NCI-H510A (cell line): ENCODE measurements around the gene CNTFR.

Experiments
- DNase-seq: peaks from one replicate; lab custom pipeline; 2025; lab: John Stamatoyannopoulos, UW

The CNTFR gene

DNA sequence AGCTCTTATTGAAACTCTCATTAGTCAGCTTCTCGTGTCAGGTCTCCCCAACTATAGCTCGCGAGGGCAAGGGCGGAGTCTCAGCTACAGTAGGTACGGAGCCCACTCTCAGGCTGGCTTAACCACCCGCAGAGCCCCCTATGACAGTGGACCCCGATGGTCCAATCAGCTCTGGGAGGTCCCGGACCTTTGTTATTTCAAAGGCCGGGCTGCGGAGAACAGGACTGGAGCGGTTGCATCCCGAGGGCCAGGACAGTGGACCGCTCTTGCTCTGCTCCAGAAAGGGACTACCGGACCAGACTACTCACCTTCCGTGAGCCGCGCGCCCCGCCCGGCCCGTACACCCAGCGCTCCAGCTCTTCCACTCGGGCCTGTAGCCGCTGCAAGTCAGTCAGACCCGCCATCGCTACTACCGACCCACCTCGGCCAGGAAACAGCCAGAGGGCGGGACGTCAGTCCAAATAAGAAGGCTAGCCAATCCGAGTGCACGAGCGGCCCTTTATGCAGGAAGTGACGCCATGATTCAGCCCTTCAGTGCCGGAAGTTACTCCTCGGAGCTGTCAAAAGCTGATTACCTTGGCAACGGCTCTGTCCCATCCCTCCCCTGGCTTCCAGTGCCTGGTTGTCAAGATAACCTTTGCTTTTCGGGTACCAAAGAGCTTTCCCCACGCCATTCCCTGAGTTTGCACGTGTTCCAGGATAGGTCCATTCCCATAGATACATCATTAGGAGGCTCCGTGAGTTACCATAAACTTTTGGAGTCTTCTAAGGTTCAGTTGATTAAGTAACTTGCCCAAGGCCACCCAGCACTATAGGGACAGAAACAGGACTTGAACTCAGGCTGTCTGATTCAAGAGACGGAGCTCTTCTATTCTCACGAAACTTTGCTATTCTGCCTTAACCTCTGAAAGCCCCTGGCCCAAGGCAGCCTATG, 30.8 kb upstream of the CNTFR start, which contains the start of gene DCTN3:
Gene DCTN3 (minus strand): TSS at position 435 of the 934 bp plus-strand sequence. CDS start 31 bp downstream, at position 404.
- DNase-seq, result peak; percentile 85

DNA sequence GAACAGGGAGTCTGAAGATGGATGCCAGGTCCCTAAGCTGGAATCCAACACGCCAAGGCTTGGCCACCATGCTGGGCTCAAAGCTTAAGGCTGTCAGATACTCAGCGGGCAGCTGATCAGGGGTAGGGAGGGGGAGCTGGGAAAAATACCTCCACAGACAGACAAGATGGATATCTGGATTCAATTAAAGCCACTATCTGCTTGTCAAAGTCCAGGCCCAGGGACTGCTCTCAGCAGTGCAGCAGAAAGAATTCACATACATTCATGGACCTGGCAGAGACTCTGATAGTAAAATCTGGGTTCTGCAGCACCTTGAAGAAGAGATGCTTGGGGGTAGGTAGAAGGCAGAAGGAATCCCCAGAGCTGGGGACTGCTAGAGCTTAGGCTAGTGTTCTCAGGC, 25.6 kb upstream of the CNTFR start:
- DNase-seq, result no peak

DNA sequence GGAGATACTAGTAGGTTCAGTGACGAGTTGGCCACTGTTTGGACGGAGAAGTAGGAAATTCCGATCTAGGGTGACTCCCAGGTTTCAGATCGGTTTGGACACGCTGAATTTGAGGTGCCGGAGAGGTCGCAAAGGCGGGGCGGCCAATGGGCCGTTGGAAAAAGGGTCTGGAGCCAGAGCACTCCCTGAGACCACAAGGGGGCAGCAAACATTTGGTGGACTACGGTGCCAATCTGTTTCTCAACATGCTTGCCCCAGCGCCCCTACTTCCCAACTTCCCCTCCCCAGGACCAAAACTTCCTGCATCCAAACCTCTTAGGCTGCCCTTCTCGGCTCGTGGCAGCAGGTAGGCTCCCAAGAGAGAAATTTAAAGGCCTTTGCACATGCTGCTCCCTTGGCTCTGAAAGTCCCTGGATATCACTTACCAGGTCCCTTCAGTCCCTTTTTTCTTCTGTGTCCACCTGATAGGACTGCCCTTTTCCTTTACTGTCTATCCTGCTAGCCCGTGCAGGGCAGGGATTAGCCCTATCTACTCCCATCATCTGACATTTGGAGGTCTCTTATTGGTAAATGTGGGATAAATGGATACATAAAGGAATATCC, 23.4 kb upstream of the CNTFR start:
- DNase-seq, result peak; percentile 45

DNA sequence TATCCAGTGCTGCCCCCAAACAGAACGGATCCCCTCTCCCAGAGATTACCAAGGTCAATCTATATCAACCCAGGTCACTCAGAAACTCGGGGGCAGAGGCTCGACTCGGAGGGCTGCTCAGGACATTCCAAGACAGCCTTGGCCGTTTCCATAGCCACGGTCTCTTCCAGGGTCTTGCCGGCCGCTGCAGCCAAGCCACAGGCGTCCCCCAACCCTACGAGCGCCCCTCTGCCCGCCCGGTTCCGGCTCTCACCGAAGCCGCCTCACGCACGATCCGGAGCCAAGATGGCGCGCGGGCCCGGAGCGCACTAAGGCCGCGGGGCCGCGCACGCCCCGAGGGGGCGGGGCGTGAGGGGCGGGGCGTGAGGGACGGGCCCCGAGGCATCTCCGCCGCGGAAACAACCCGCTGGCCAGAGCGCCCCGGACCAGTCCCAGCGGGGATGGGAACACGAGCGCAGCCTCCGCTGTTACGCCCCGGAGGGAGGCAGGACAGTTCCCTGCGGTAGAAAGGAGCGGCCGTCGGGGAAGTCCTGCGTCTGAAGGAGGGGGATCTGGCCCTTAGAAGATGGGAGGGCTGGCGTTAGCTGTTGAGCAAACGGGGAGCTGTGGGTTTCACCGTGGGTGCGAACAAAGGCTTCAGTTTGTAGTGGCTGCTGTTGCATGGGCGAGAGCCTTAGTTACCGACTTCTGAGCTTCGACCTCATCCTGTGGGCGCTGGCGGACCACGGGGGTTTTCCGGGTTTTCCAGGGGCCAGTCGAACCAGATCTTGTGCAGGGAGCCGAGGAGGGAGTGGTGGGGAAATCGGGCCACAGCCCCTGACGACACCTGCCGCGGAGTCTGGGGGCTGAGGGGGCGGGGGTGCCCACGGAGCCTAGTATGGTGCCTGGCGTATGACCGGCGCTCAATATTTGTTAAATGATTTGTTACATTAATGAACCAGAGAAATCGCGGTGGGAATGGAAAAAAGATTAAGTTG, 22.6 kb upstream of the CNTFR start, which contains the start of gene RPP25L:
Gene RPP25L (minus strand): TSS at position 287 of the 977 bp plus-strand sequence. CDS start 801 bp downstream, outside the sequence.
- DNase-seq, result peak; percentile 41

DNA sequence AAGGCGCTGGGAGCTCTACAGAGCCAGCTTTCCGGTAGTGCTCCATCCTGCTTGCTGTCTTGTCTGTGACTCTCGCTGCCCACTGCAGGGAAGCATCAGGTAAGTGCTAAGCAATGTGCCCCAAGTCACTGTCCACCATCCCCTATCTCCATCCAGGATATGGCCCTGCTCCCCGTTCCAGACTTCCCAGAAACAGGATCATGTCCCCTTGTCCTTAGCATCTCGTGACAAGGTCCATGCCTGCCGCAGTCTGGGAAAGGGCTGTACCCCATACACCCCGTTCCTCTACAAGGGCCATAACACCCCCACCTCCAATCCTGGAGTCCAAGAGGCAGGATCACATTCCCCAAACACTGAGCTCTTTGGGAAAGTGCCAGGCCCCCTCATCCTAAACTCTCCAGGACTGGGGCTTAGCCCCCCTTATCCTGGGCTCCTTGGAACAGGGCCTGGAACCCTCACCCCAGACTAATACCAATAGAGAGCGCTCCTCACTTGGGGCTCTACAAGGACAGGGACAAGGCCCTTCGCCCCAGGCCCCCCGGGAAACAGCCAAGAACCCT, 21.8 kb upstream of the CNTFR start:
- DNase-seq, result no peak

DNA sequence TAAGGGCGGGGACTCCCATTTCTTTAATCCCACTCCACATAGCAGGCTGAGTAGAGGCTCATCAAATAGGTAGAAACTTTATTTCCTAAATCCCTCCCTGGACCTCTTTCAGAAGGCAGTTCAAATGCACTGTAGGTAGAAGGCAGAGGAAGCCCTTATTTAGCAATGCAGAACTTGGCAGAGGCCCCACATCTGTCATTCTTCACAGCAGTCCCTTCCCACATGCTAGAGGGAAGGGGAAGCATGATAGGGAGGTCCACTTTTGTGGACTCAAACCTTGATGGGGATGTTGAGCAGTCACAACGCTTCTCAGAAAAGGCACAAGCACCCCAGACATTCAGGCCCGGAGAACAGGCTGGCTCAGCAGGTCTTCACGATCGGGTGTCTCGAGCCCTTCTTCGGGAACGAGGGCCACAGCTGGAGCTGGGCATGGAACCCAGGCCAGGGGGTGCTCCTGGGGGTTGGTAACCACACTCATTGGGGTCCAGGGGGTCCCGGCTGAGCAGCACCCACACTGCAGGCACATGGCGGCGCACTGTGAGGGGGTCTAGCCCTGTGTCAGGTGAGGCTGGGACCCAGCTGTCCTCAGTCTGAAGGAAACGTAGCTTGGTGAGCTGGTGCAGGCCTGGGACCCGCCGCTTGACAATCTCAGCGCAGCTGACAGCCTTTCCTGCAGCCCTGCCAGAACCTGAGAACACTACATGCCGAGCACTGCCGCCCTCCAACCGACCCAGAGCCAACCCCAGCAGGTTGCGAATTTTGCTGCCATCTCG, 21.1 kb upstream of the CNTFR start:
- no peak for DNase-seq

DNA sequence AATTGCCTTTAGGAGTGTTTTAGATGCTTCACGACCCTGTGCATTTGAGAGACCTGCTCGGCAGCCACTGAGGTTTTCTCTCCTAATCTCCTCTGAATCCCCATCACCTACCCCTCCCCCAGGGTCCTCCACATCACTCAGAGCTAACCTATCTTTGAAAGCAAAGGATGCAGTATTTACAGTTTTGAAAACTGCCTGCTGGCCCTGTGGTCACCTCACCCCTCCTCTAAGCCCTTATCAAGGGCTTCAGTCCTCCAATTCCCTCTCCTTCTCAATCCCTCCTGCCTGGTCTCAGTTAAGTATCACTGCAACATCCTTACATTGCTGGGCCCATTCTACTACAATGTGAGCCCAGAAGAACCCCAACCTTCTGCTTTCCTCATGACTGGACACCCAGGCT, 17.8 kb upstream of the CNTFR start:
- no peak for DNase-seq

DNA sequence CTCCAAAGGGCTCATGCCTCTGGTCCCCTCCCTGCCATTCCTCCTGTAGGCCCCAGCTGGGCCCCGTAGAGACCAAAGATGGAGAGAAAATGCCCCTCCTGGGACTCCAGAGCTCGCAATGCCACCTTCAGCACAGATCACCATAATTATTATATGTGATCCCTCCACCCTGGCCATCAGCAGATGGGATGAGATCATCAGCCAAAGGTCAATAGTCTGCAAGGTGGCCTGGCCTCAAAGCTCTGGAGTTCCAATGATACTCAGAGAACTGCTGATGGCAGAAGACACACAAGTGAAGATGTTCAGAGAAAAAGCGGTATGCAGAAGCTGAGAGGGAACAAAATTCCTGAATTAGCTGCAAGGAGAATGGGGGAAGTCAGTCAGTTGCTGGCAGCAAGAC, 17.4 kb upstream of the CNTFR start:
- DNase-seq, result no peak

DNA sequence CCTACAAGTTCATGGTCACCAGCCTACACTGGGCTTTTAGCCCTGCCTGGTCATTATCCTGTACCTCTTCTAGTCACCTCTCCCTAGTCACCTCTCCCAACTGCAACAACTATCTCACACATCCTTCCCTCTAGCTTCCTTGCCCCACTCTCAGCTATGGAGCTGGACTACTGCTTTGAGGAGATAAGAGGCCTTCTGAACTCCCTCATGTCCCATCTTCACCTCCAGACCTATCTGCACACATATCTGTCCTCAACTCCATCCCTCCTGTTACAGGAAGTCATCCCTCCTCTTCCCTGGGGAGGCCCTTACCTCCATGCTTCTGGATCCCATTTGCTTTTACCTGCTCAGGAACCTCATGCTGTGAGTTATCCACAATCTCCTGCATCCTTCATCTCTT, 16.7 kb upstream of the CNTFR start:
- DNase-seq, result no peak

DNA sequence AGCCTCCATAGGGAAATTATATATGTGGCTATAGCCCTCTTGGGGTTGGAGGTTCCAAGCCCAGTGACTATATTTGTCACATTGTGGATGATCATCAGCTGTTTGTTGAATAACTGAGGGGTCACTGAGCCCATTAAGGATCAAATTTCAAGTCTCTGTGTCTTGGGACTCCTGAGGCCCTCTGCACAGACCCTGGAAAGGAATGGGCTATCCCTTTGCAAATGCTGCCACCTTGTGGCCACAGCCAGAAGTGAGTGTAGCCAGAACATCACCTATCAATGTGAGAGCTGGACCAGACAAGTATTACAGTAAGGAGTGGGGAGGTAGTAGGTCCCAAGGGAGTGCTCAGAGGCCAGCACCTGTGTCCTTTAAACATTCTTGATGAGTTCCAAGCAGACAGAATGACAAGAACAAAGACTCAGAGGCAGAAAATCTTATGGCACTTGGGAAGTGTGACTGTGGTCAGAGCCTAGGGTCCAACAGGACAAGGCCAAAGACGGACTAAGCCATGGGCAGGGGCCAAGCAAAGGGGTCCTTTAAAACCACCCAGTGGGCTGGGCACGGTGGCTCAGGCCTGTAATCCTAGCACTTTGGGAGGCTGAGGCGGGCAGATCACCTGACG, 14.2 kb upstream of the CNTFR start:
- peak; percentile 23 for DNase-seq

DNA sequence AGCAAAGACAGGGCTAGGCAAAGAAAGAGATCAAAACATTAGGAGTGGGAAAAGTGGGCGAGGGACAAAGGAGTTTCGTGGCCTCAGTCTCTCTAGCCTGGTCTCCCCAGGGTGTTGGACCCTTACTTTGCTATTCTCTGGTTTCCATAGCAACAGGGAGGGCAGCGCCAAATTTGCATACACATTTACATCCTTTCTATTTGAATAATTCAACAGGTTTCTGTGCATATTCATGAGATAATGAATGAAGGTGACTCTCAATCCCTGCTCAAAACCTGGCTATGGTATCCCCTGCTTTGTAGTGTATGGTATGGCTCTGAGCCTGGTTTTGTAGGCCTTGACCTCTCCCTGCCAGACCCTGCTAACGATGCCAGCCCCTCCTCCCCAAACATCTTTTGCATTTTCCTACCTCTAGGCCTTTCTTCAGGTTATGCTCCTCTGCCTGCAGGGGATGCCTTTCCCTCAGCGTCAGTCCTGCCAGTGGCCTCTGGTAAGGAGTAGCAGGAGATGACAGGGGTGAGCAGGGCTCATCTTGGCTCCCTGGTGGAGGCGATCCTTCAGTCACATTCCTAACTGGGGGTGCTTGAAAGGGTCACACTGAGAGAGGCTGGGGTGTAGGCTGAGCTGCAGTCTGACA, 12.5 kb upstream of the CNTFR start:
- DNase-seq, result no peak

DNA sequence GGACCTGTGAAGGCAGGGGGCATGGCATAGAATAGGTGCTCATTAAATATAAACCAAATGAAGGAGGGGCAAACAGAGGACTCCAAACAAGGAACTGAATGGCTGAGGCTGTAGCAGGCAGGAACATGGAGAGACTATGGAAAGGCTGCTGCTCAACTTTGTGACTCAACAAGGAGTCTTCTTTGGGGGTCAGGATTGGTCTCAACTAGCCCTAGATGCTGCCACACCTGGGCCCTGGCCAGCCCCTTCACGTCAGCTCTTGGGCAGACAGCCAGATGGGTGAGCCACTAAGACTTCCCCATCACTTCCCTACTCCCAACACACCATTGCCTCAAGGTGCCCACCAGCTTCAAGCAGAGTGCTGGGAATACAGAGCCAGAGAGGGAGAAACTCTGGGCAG, 11.4 kb upstream of the CNTFR start:
- DNase-seq, result no peak

DNA sequence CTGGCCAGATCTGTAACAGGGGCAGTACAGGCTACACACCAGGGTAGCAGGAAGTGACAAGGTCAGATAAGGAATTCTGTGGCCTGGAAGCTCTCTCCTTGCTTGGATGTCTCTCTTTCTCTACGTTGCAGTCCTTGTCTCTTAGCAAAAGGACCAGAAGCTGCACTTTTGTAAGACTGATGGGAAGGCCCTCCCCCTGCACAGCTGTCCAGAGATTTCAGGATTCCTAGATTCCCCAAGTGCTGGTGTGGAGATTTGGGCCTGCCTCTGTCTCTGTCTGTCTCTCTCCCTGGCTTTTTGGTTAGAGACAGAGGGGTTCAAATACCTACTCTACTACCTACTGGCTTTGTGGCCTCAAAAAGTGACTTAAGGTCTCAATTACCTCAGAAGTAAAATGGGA, 10.0 kb upstream of the CNTFR start:
- no peak for DNase-seq

DNA sequence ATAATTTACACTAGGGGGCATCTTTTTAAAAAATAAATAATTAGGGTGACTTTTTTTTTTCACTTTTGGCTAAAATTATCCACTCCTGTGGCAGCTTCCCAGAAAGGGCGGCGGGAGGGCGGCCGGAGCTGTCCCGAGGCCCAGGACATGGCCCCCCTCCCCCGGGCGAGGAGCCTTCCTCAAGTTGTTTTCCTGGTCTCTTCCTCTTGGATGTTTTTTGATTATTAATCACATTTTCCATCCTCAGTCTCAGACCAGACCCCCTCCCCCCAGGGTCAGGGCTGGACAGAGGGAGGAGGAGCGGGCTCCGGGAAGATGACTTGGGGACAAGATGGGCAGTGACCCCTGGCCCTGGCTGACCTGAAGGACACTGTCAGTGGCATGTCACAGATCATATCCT, 4.7 kb upstream of the CNTFR start:
- no peak for DNase-seq

DNA sequence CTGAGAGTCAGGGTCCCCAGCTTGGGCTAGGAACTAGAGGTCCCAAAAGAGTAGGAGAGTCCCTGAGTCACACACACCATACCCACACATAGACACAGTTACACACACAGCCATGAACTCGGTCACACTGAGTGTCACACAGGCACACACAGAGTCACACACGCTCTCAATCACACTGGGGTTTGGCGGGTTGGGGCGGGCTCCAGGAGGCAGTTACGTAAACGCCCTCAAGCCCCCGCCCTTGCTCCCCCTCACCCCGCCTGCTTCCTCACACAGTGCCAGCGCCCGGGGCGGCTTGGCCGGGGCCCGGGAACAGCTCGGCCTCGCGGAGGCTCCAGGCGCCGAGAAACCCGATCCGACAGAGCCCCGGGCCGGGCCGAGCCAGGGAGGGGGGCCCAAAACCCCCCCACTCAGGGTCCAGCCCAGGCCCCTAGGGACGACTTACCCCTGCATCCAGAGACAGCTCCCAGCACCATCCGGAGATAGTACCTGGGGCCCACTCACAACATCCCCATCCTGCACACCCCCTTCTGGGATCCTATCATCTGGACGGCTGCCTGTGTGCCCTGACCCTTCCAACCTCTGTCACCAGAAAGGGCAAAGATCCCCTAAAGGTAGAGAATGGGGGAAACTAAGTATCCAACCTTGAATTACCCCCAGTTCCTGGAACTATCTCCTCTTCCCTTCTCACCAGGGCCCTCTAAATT, 3.5 kb upstream of the CNTFR start:
- DNase-seq, result no peak

DNA sequence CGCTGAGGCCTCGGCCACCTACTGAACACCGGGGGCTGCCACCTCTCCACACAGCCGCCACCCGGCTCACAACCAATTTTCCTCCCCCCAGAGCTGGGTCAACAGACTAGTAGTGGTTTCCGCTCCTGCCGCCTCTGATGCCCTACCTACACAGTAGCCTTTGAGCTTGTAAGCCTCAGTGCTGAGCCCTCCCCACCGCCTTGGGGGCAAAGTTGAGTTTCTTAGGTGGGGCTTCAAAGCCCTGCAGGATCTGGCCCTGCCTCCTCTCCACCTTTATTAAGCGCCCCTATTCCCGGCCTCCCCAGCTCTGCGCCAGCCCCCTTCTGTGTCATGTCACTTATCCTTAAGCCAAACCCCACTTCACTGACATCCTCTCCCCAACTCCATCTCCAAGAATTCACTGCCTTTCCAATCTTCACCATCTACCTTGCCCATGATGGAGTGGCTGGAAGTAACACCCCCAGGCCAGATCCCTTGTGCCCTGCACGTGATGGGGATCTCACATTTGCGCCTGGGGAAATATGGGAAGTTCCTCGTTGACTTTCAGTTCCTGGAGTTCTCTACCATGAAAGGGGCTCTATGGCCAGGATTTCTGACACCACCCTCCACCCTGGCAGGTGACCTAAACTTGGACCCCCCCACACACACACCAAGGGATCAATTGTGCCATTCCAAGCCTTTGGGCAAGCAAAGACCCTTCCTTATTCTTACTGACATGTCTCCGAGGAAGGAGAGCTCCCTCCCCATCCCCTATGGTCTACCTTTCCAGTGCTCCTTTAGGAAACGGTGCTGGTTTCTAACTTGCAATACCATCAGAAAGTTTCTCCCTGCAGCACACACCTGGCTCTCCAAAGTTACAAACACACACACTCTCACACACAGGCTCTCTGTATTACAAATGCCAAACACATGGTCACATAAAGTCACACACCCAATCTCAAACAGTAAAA, 2.7 kb upstream of the CNTFR start:
- no peak for DNase-seq

DNA sequence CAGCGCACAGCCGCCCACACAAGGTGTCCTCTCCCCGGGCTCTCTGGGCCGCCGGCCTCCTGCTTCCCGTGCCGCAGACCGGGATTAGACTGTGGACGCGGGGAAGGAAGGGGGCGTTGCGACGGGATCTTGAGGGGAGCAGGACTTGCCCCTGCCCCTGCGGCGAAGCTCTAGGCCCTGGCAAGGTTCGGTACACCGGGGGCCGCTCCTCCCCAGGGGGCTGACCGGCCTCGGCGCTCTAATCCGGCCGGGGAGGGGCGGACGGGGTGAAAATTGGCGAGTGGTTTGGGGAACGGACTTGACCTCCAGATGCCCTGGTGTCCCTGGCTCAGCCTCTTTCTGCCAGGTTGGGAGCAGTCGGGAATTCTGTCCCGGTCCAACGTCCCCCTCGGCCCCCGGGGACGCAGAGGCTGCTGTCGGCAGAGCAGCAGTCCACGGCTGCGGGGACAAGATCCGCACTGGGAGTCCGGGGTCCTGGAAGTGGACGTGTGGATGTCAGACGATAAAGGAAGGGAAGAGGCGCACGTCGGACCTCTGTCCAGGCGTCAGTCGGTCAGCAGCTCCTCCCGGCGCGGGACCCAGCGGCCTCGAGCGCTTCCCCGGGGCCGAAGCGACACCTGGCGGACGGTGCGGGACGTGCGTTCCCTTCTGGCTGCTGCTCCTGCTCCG, 1.9 kb upstream of the CNTFR start:
- no peak for DNase-seq
